ENCODE data around the gene AURKA. TPM values are rescaled to one million over a fixed set of nuclear protein-coding genes. Genes with fewer than 3 reads are reported as not detected.

Gene AURKA
- polyA plus RNA-seq, 1 donor (not counting 4 experiments of a cell fraction or from before 2014, with no cell fraction given) = 36.1 TPM

- Histone ChIP-seq H3K9me1 (ENCODE audit: control insufficient read depth, extremely low read depth, insufficient read depth, low read length) (no peaks in the 10 kb centered on the region), H3K9ac (ENCODE audit: control insufficient read depth, extremely low read depth, insufficient read depth, low read length) (no peak overlapping the region), H3K27me3 (ENCODE audit: control insufficient read depth, extremely low read depth, insufficient read depth, low read length) (no peaks in the 10 kb centered on the region), H3K79me2 (ENCODE audit: control insufficient read depth, insufficient read depth, low read length) (no peaks in the 10 kb centered on the region), H2AFZ (ENCODE audit: control insufficient read depth, low read length) (no peak overlapping the region), H3K9me3 (ENCODE audit: control insufficient read depth, low read depth, low read length) (no peaks in the 10 kb centered on the region), H4K20me1 (ENCODE audit: control insufficient read depth, extremely low read depth, insufficient read depth, low read length) (no peaks in the 10 kb centered on the region), H3K4me2 (ENCODE audit: control insufficient read depth, extremely low read depth, insufficient read depth, low read depth, low read length) (no peak overlapping the region), H3K27ac (ENCODE audit: control insufficient read depth, insufficient read depth, low read length) (no peak overlapping the region), H3K36me3 (ENCODE audit: control insufficient read depth in 2 of 2, extremely low read depth in 1 of 2, insufficient read depth in 2 of 2, low read length in 2 of 2) (no peaks in the 10 kb centered on the region), H3K4me1 (ENCODE audit: control insufficient read depth, extremely low read depth, insufficient read depth, low read length) (no peaks in the 10 kb centered on the region), H3K4me3 (ENCODE audit: control insufficient read depth in 2 of 3, extremely low read depth in 1 of 3, insufficient read depth in 2 of 3, low read depth in 1 of 3, low read length in 3 of 3) (no peak overlapping the region)
- FAIRE-seq (no peak), DNase-seq (ENCODE audit: low read depth, low spot score) (no peak)
- TF ChIP-seq CTCF (optimal IDR thresholded peaks at IDR 0.05 in 1 of 3, IDR thresholded peaks at IDR 0.05 in 1 of 3, conservative IDR thresholded peaks at IDR 0.05 in 1 of 3; ENCODE audit: extremely low read depth in 1 of 3, insufficient read depth in 2 of 3, low read length in 3 of 3) (no peak), EZH2 (IDR thresholded peaks at IDR 0.05; ENCODE audit: low read length) (no peak)
- dilution Hi-C loops (cut with MboI; ENCODE audit: extremely low pct_ligation_motif_present, low sequenced_read_pairs) = no loop called here
Measured at GRCh38 chr20:56350842-56351241, 41.2 kb downstream of the AURKA start.

GRCh38 chr20:56348746-56349145 lies 43.3 kb downstream of the AURKA start:
- Histone ChIP-seq H3K9ac (ENCODE audit: control insufficient read depth, extremely low read depth, insufficient read depth, low read length) (no peak overlapping the region), H3K27ac (ENCODE audit: control insufficient read depth, insufficient read depth, low read length) (no peak overlapping the region), H3K9me1 (ENCODE audit: control insufficient read depth, extremely low read depth, insufficient read depth, low read length) (no peaks in the 10 kb centered on the region), H4K20me1 (ENCODE audit: control insufficient read depth, extremely low read depth, insufficient read depth, low read length) (no peaks in the 10 kb centered on the region), H3K4me3 (ENCODE audit: control insufficient read depth in 2 of 3, extremely low read depth in 1 of 3, insufficient read depth in 2 of 3, low read depth in 1 of 3, low read length in 3 of 3) (no peak overlapping the region), H3K36me3 (ENCODE audit: control insufficient read depth in 2 of 2, extremely low read depth in 1 of 2, insufficient read depth in 2 of 2, low read length in 2 of 2) (no peaks in the 10 kb centered on the region), H3K79me2 (ENCODE audit: control insufficient read depth, insufficient read depth, low read length) (no peaks in the 10 kb centered on the region), H3K4me2 (ENCODE audit: control insufficient read depth, extremely low read depth, insufficient read depth, low read depth, low read length) (no peak overlapping the region), H3K27me3 (ENCODE audit: control insufficient read depth, extremely low read depth, insufficient read depth, low read length) (peaks cover 3% of the 10 kb centered on the region), H3K4me1 (ENCODE audit: control insufficient read depth, extremely low read depth, insufficient read depth, low read length) (peaks cover under 1% of the 10 kb centered on the region), H2AFZ (ENCODE audit: control insufficient read depth, low read length) (no peak overlapping the region), H3K9me3 (ENCODE audit: control insufficient read depth, low read depth, low read length) (no peaks in the 10 kb centered on the region)
- no peak for DNase-seq (ENCODE audit: low read depth, low spot score)
- dilution Hi-C loops (cut with MboI; ENCODE audit: extremely low pct_ligation_motif_present, low sequenced_read_pairs) = no loop called here
- no peak for FAIRE-seq
- TF ChIP-seq EZH2 (IDR thresholded peaks at IDR 0.05; ENCODE audit: low read length) = no peak
- no peak for TF ChIP-seq CTCF (optimal IDR thresholded peaks at IDR 0.05 in 1 of 3, IDR thresholded peaks at IDR 0.05 in 1 of 3, conservative IDR thresholded peaks at IDR 0.05 in 1 of 3; ENCODE audit: extremely low read depth in 1 of 3, insufficient read depth in 2 of 3, low read length in 3 of 3)
